ENCODE data around the gene ZNF655.

- TF ChIP-seq EZH2 (IDR thresholded peaks at IDR 0.05; ENCODE audit: borderline replicate concordance, low read depth, low read length, severe bottlenecking) = no peak
- TF ChIP-seq CTCF (IDR thresholded peaks at IDR 0.05; ENCODE audit: borderline replicate concordance, extremely low read depth, low read length, poor library complexity, severe bottlenecking) = no peak
Measured at GRCh38 chr7:99619571-99620130, 61.2 kb downstream of the ZNF655 start.

All from DND-41 (cell line).